ENCODE measurements around the gene GM2A.
A peak's percentile ranks its signal among the peaks of the same experiment; 100 is the strongest.

The GM2A gene

DNA sequence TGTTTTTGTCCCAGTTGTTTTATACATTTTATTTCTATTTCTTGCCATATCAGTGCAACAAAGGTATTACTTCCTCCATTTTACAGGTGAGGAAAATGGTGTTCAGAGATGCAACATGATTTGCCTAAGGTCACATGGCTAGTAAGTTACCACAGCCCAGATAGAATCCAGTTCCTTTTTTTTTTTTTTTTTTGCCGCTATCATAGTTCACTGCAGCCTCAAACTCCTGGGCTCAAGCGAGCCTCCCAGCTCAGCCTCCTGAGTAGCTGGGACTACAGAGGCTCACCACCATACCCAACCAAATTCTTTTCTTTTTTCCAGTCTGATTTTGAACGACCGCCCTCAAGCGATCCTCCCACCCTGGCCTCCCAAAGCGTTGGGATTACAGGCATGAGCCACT lies 28.6 kb upstream of the GM2A start:
- no peaks in the 10 kb centered on the region for H3K27me3 ChIP-seq (ENCODE audit: insufficient read depth, low read depth)
- no peaks in the 10 kb centered on the region for H4K20me1 ChIP-seq (ENCODE audit: insufficient read depth)
- H3K27ac ChIP-seq, result no peak overlapping the region
- peak overlapping the region; percentile 66; the same call in 1 of the 2 replicates for H2AFZ ChIP-seq (ENCODE audit: low read depth)
- peak overlapping the region; percentile 63 for H3K4me2 ChIP-seq
- H3K4me1 ChIP-seq (ENCODE audit: low read depth, poor library complexity, severe bottlenecking), result peaks cover 18% of the 10 kb centered on the region
- no peaks in the 10 kb centered on the region for H3K36me3 ChIP-seq (ENCODE audit: insufficient read depth)
- no peaks in the 10 kb centered on the region for H3K79me2 ChIP-seq (ENCODE audit: insufficient read depth, low read depth)
- TF ChIP-seq, protein P1, sequence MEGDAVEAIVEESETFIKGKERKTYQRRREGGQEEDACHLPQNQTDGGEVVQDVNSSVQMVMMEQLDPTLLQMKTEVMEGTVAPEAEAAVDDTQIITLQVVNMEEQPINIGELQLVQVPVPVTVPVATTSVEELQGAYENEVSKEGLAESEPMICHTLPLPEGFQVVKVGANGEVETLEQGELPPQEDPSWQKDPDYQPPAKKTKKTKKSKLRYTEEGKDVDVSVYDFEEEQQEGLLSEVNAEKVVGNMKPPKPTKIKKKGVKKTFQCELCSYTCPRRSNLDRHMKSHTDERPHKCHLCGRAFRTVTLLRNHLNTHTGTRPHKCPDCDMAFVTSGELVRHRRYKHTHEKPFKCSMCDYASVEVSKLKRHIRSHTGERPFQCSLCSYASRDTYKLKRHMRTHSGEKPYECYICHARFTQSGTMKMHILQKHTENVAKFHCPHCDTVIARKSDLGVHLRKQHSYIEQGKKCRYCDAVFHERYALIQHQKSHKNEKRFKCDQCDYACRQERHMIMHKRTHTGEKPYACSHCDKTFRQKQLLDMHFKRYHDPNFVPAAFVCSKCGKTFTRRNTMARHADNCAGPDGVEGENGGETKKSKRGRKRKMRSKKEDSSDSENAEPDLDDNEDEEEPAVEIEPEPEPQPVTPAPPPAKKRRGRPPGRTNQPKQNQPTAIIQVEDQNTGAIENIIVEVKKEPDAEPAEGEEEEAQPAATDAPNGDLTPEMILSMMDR (conservative IDR thresholded peaks at IDR 0.05; ENCODE audit: low read depth, low read length), result no peak
- peak overlapping the region; percentile 51; the same call in 1 of the 2 replicates for H3K9ac ChIP-seq
- no peak overlapping the region for H3K4me3 ChIP-seq (IDR thresholded peaks at IDR 0.05; ENCODE audit: insufficient read depth, low read depth, low read length)

DNA sequence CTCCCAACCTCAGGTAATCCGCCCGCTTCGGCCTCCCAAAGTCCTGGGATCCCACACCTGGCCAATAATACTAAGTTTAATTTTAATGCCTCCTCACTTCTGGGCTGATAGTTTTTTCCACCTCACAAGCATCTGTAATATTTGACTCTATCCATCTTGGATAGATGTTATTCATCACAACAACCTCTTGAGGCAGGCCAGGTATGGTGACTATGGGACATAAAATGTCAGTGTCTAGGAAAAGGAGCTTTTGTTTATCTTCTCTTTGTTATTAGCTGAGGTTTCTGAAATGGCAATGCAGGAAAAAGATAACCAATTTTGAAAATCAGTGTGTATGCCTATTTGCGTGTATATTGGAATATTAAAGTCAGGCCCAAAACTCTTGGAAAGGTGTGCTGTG lies 27.9 kb upstream of the GM2A start:
- H3K4me2 ChIP-seq, result no peak overlapping the region
- no peak overlapping the region for H2AFZ ChIP-seq (ENCODE audit: low read depth)
- H3K9ac ChIP-seq, result no peak overlapping the region
- no peaks in the 10 kb centered on the region for H3K27me3 ChIP-seq (ENCODE audit: insufficient read depth, low read depth)
- H3K36me3 ChIP-seq (ENCODE audit: insufficient read depth), result no peaks in the 10 kb centered on the region
- no peak overlapping the region for H3K27ac ChIP-seq
- TF ChIP-seq, protein P1 (conservative IDR thresholded peaks at IDR 0.05; ENCODE audit: low read depth, low read length), result no peak
- H3K4me1 ChIP-seq (ENCODE audit: low read depth, poor library complexity, severe bottlenecking), result peaks cover 18% of the 10 kb centered on the region
- H3K79me2 ChIP-seq (ENCODE audit: insufficient read depth, low read depth), result no peaks in the 10 kb centered on the region
- H3K4me3 ChIP-seq (IDR thresholded peaks at IDR 0.05; ENCODE audit: insufficient read depth, low read depth, low read length), result no peak overlapping the region
- no peaks in the 10 kb centered on the region for H4K20me1 ChIP-seq (ENCODE audit: insufficient read depth)

DNA sequence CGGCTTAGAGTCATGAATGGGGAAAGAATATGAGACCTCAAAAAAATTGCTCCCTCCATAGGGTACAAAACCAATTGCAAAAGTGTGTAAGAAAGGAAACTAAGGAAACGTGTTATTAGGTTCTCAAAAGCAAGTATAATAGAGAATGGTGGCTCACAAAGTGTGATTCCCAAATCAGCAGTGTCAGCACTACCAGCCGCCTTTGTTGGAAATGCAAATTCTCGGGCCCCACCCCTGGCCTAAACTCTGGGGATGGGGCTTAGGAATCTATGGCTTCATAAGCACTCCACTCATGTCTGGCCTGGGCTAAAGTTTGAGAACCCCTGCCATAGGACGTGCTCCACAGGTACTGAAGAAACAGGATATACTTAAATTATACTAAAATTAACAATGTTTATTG lies 27.5 kb upstream of the GM2A start:
- TF ChIP-seq, protein P1 (conservative IDR thresholded peaks at IDR 0.05; ENCODE audit: low read depth, low read length), result no peak
- Histone ChIP-seq H3K27ac (no peak overlapping the region), H3K9ac (no peak overlapping the region), H3K36me3 (ENCODE audit: insufficient read depth) (no peaks in the 10 kb centered on the region), H3K27me3 (ENCODE audit: insufficient read depth, low read depth) (no peaks in the 10 kb centered on the region), H4K20me1 (ENCODE audit: insufficient read depth) (no peaks in the 10 kb centered on the region), H3K4me2 (no peak overlapping the region), H3K4me1 (ENCODE audit: low read depth, poor library complexity, severe bottlenecking) (peaks cover 18% of the 10 kb centered on the region), H2AFZ (ENCODE audit: low read depth) (no peak overlapping the region), H3K79me2 (ENCODE audit: insufficient read depth, low read depth) (no peaks in the 10 kb centered on the region), H3K4me3 (IDR thresholded peaks at IDR 0.05; ENCODE audit: insufficient read depth, low read depth, low read length) (no peak overlapping the region)

DNA sequence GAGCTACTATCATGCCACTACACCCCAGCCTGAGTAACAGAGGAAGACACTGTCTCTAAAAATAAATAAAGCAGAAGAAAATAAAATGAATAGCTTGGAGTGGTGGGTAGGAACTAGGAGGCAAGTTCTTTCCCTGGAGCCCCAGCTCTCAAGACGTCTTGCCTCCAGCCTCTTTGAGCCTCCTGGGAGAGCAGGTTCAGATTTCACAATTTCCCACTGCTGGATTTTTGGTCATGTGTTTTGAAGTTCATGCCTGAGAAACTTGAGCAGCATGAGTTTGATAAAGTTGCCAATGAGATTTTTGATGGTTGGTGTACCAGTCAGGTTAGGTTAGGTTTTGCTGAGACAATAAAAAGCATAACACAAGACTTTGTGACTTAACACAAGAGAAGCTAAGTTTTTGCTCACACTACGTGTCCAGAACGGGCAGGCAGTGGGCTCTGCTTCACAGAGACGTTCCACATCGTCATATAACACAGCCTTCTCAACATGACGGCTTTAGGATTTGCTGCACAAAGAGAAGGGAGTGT lies 25.0 kb upstream of the GM2A start:
- Histone ChIP-seq H3K79me2 (ENCODE audit: insufficient read depth, low read depth) (no peaks in the 10 kb centered on the region), H3K27ac (no peak overlapping the region)

More for the DNA sequence above, 25.0 kb upstream of the GM2A start:
- TF ChIP-seq, protein P1 (conservative IDR thresholded peaks at IDR 0.05; ENCODE audit: low read depth, low read length), result no peak
- H3K4me1 ChIP-seq (ENCODE audit: low read depth, poor library complexity, severe bottlenecking), result peaks cover 13% of the 10 kb centered on the region
- H3K9ac ChIP-seq, result no peak overlapping the region
- H3K4me2 ChIP-seq, result no peak overlapping the region
- H3K27me3 ChIP-seq (ENCODE audit: insufficient read depth, low read depth), result no peaks in the 10 kb centered on the region
- no peak overlapping the region for H3K4me3 ChIP-seq (IDR thresholded peaks at IDR 0.05; ENCODE audit: insufficient read depth, low read depth, low read length)
- no peaks in the 10 kb centered on the region for H4K20me1 ChIP-seq (ENCODE audit: insufficient read depth)
- H2AFZ ChIP-seq (ENCODE audit: low read depth), result no peak overlapping the region
- H3K36me3 ChIP-seq (ENCODE audit: insufficient read depth), result no peaks in the 10 kb centered on the region

All from KMS-11 (cell line).